Adrenal gland (tissue), 5 donors: Measurements from ENCODE around the gene C3.

Source experiments
- POLR2A ChIP-seq, 2 donors: fragments of 450-650 bp; IDR thresholded peaks; one replicate each; pipeline ENCODE4 v1.6.1; 2017; ENCODE audit warnings: antibody characterized with exemption in 2 of 2, mild to moderate bottlenecking in 2 of 2, moderate library complexity in 1 of 2
- TF ChIP-seq, protein P1 (sequence below), 6 experiments: fragments of 450-650 bp in 4 of 6; fragments of 200-600 bp in 2 of 6; sonication (generic) in 1 of 6; IDR thresholded peaks; 1 replicate in 5 of 6; 2 replicates in 1 of 6; pipeline versions ENCODE4 v1.5.1 to v1.8.0; 2016 to 2021; ENCODE audit warnings: antibody characterized with exemption in 6 of 6, mild to moderate bottlenecking in 2 of 6, moderate library complexity in 1 of 6
- donor health status: DM: no; HTN: no; CAD: no.

GRCh38 chr19:6712231-6712630 is 8.2 kb downstream of the C3 start:
- TF ChIP-seq, protein P1, sequence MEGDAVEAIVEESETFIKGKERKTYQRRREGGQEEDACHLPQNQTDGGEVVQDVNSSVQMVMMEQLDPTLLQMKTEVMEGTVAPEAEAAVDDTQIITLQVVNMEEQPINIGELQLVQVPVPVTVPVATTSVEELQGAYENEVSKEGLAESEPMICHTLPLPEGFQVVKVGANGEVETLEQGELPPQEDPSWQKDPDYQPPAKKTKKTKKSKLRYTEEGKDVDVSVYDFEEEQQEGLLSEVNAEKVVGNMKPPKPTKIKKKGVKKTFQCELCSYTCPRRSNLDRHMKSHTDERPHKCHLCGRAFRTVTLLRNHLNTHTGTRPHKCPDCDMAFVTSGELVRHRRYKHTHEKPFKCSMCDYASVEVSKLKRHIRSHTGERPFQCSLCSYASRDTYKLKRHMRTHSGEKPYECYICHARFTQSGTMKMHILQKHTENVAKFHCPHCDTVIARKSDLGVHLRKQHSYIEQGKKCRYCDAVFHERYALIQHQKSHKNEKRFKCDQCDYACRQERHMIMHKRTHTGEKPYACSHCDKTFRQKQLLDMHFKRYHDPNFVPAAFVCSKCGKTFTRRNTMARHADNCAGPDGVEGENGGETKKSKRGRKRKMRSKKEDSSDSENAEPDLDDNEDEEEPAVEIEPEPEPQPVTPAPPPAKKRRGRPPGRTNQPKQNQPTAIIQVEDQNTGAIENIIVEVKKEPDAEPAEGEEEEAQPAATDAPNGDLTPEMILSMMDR (IDR thresholded peaks at IDR 0.05): no peak
- no peak for TF ChIP-seq POLR2A (IDR thresholded peaks at IDR 0.05)
